GDM1 (cell line): ENCODE data around the gene FBXO41.

Source experiments
- DNase-seq: peaks from one replicate; lab custom pipeline; 2025; lab: John Stamatoyannopoulos, UW

FBXO41 gene

GRCh38 chr2:73210696-73211095, 73.6 kb downstream of the FBXO41 start:
- DNase-seq: no peak

- DNase-seq: no peak
Measured at GRCh38 chr2:73210019-73210418, 74.3 kb downstream of the FBXO41 start.

DNA sequence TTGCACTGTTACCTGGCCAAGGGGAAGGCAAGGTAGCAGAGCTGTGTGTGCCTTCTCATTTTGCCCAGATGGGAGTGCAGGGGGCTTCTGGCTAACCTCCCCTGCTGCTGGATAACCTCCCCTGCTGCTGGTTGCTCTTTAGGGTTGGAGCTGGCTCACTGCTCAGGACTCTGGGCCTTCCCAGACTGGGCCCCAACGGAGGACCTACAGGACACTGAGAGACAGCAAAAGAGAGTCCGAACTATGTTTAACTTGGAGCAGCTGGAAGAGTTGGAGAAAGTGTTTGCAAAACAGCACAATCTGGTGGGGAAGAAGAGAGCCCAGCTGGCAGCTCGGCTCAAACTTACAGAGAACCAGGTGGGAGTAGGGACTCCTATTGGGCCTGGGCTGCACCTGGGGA, 76.0 kb downstream of the FBXO41 start:
- no peak for DNase-seq

GRCh38 chr2:73205611-73206010, 78.7 kb downstream of the FBXO41 start:
- DNase-seq: no peak
